ENCODE results near the gene TRIM41. TPM values are rescaled to one million over a fixed set of nuclear protein-coding genes. Genes with fewer than 3 reads are reported as not detected.

TRIM41 gene
- total RNA-seq, 2 donors from 2014 or later = 16.9 to 28.3 TPM

DNA sequence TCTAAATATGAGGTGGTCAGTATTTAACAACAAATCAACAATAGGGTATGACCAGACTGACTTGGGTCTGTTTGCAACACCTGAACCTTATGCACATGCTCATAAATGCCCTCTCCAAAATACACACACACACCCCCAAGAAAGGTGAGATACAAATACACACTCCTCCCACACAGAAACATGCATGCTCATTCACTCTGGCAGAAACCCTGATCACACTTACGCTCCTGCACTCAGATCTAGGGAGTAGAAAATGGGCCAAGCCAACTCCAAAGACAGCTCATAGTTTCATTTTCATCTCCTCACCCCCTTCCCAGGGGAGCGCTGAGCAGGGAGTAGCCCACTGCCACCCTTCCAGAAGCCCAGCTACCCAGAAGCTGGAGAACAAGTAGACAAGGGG is 29.4 kb upstream of the TRIM41 start:
- peak; percentile 40 for TF ChIP-seq POLR2AphosphoS5 (IDR thresholded peaks at IDR 0.05)
- no peak for TF ChIP-seq POLR2A (IDR thresholded peaks at IDR 0.05)
- no peak for TF ChIP-seq CTCF (IDR thresholded peaks at IDR 0.05)
- WGBS = 78% methylated on average over 2 of the region's 2 CpGs
- Histone ChIP-seq H3K36me3 (no peaks in the 10 kb centered on the region), H3K4me1 (replicated peaks) (peaks cover 7% of the 10 kb centered on the region), H3K4me3 (no peak overlapping the region), H3K27ac (peak overlapping the region; percentile 6 to 15), H3K9me3 (no peaks in the 10 kb centered on the region), H3K27me3 (replicated peaks; ENCODE audit: insufficient read depth) (no peaks in the 10 kb centered on the region)
- intact Hi-C loops (cut with DNase I) = no loop called here
- DNase-seq (ENCODE audit: low spot score) = no peak

GRCh38 chr5:181194489-181195248 is 28.4 kb upstream of the TRIM41 start:
- Histone ChIP-seq H3K27me3 (replicated peaks; ENCODE audit: insufficient read depth) (no peaks in the 10 kb centered on the region), H3K4me1 (replicated peaks) (peaks cover 7% of the 10 kb centered on the region), H3K36me3 (no peaks in the 10 kb centered on the region), H3K27ac (no peak overlapping the region), H3K4me3 (no peak overlapping the region), H3K9me3 (no peaks in the 10 kb centered on the region)
- DNase-seq (ENCODE audit: low spot score) = no peak
- 68% methylated on average over 21 of the region's 21 CpGs for WGBS
- no peak for TF ChIP-seq POLR2AphosphoS5 (IDR thresholded peaks at IDR 0.05)
- no peak for TF ChIP-seq CTCF (IDR thresholded peaks at IDR 0.05)
- no peak for TF ChIP-seq POLR2A (IDR thresholded peaks at IDR 0.05)
- intact Hi-C loops (cut with DNase I) = no loop called here

- Histone ChIP-seq H3K27ac (no peak overlapping the region), H3K9me3 (no peaks in the 10 kb centered on the region), H3K4me1 (replicated peaks) (peaks cover 7% of the 10 kb centered on the region), H3K4me3 (no peak overlapping the region), H3K27me3 (replicated peaks; ENCODE audit: insufficient read depth) (no peaks in the 10 kb centered on the region), H3K36me3 (no peaks in the 10 kb centered on the region)
- TF ChIP-seq POLR2AphosphoS5 (IDR thresholded peaks at IDR 0.05) (no peak), CTCF (IDR thresholded peaks at IDR 0.05) (no peak), POLR2A (IDR thresholded peaks at IDR 0.05) (no peak)
- no peak for DNase-seq (ENCODE audit: low spot score)
- WGBS = 70% methylated on average over 22 of the region's 45 CpGs
- intact Hi-C loops (cut with DNase I) = no loop called here
Observed at GRCh38 chr5:181195249-181195761, 27.8 kb upstream of the TRIM41 start.

- no peaks in the 10 kb centered on the region for H3K9me3 ChIP-seq
- H3K27ac ChIP-seq = no peak overlapping the region
- no peak overlapping the region for H3K4me3 ChIP-seq
- intact Hi-C loops (cut with DNase I) = no loop called here
- DNase-seq (ENCODE audit: low spot score) = no peak
- 73% methylated on average over 8 of the region's 8 CpGs for WGBS
- H3K36me3 ChIP-seq = no peaks in the 10 kb centered on the region
- no peaks in the 10 kb centered on the region for H3K27me3 ChIP-seq (replicated peaks; ENCODE audit: insufficient read depth)
- TF ChIP-seq POLR2A (IDR thresholded peaks at IDR 0.05) (no peak), POLR2AphosphoS5 (IDR thresholded peaks at IDR 0.05) (no peak), CTCF (IDR thresholded peaks at IDR 0.05) (no peak)
- H3K4me1 ChIP-seq (replicated peaks) = peaks cover 7% of the 10 kb centered on the region
Observed at GRCh38 chr5:181197326-181197951, 25.6 kb upstream of the TRIM41 start.

All from prostate gland (tissue), 2 donors.